Panc1 (cell line): ENCODE measurements around the gene SEPTIN2.
"Not testable (repeated sequence)": the region's sequence is repeated elsewhere in the genome, so short reads cannot be mapped to it uniquely, and the experiment has no call there.

Experiments
- CTCF ChIP-seq: fragments of 450-650 bp; IDR thresholded peaks from 2 replicates; pipeline ENCODE4 v1.5.1; 2017; ENCODE audit warnings: mild to moderate bottlenecking
- POLR2AphosphoS5 ChIP-seq: IDR thresholded peaks from 2 replicates; pipeline ENCODE4 v1.6.1; 2012; ENCODE audit warnings: mild to moderate bottlenecking, low read depth, low read length, moderate library complexity
- REST ChIP-seq, 2 experiments: IDR thresholded peaks; 2 replicates each; pipeline ENCODE4 v1.6.1; 2011 to 2012; ENCODE audit warnings: low read depth in 2 of 2, control low read depth in 1 of 2, low read length in 1 of 2, mild to moderate bottlenecking in 1 of 2, moderate library complexity in 1 of 2; ENCODE audit not compliant: insufficient read depth in 1 of 2

GRCh38 chr2:241392753-241393152 lies 77.0 kb downstream of the SEPTIN2 start:
- not testable (repeated sequence) for TF ChIP-seq CTCF; REST (IDR thresholded peaks at IDR 0.05; ENCODE audit: insufficient read depth in 1 of 2, low read depth in 2 of 2, low read length in 1 of 2); POLR2AphosphoS5
